ENCODE results near the gene SYVN1.

Gene SYVN1

DNA sequence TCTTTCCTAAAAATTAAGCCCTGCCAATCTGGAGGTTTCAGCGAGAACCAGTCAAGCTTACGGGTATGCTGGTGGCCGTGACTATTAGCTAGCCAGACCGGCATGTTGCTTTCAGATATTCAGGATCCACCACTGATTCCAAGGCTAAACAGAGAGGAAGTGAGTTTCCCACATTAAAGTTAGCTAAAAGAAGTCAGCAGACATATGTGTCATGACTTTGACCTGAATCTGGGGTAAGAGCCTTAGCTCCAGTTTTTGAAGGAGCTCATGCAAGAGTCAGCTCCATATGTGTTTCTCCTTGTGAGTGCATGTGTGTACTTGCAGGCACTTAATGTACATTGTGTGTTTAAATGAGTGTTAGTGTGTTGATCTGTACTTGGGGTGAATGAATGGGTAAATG lies 48.9 kb downstream of the SYVN1 start:
- no peak for DNase-seq

GRCh38 chr11:65084598-65085375 lies 49.5 kb downstream of the SYVN1 start:
- DNase-seq = no peak

DNA sequence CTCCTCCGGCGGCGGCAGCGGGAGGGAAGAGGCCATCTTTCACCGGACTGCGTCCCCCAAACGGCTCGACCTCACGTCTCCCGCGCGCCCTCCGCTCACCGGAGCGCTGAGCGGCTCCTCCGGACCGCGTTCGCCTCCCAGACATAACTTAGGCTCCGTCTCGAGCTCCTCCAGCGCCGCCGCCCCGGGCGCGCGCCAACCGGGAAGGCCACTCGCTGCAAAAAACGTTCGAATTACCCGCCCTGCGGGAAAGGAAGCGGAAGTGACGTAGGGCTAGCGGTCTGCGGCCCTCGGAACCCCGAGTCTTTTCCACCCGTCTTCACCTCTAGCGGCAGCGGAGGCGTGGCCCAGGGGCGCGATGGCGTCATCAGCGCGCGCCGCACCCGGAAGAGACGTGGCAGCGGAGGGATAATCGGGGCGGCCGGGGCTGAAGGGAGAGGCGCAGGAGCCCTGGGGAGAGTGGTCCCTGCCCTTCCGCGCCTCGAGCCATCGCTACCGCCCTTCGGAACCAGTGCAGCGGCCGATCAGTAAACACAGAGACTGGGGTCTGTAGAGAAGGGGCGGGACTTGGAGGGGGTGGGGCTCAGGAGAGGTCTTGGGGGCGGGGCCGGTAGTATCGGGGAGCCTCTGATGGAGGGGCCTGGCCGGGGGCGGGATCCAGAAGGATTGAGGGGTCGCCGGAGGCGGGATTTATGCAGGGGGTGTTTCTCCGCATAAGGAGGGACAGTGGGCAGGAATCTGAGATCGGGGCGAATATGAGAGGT lies 50.3 kb downstream of the SYVN1 start, which contains the start of the genes CDCA5 and ZFPL1:
Gene CDCA5, minus strand, starts transcription at position 207 of the 764 bp plus-strand sequence. Its CDS starts 62 bp downstream, at position 145.
Gene ZFPL1, plus strand, starts transcription at position 389 of the 764 bp plus-strand sequence. CDS start 477 bp downstream, outside the sequence.
- DNase-seq = peak; percentile 90

- DNase-seq = no peak
Observed at GRCh38 chr11:65083134-65083833, 51.0 kb downstream of the SYVN1 start.

GRCh38 chr11:65078786-65079342 lies 55.5 kb downstream of the SYVN1 start:
- DNase-seq = no peak

DNA sequence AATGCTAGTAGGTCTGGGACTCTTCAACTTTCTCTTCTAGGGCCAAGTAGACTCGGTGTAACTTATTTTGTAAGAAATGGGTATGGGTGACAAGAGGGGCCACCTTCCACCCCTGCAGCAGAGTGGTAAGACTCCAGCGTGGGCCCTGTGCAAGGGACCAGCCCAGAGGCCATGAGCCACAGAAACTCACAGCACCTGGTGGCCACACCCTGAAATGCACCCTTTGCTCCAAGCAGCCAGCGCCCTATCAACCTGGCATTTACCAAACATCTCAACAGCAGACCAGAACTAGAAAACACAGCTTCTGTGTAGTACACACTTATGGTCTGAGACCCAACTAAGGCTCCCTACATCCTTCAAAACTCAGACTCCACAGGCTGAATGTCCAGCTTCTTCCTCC lies 56.2 kb downstream of the SYVN1 start:
- no peak for DNase-seq

DNA sequence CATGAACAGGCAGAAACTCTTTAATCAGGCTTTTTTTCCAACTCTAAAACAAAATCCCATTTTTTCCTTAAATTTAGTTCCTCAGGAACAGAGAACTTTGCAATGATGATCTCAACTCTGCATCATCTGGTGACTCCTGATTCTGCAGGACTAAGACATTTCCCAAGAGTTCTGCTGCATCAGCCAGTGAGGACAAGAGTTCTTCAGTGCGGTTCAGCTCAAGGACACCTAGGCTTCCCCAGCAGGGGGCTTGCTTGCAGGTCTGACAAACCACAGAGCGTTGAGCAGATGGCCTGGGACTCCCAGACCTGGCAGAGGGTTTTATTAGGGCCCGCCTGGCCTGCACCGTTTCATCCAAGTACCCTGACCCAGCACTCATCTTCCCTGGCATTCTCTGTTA lies 56.9 kb downstream of the SYVN1 start:
- DNase-seq = no peak
